Mucosa of descending colon (tissue), 3 donors: Measurements from ENCODE around the gene SCO2. TPM values are rescaled to one million over a fixed set of nuclear protein-coding genes. Genes with fewer than 3 reads are reported as not detected.
A peak's percentile ranks its signal among the peaks of the same experiment; 100 is the strongest.

Source experiments
- ATAC-seq: fragments of 200-7000 bp; cut with Tn5 transposase; one replicate; pipeline ENCODE4 v1.9.1; 2020; ENCODE audit warnings: mild to moderate bottlenecking, moderate library complexity
- DNase-seq, 3 donors: peaks; one replicate each; pipeline ENCODE4 v3.0.0-alpha.2; 2020
- H3K36me3 ChIP-seq: fragments of 200-600 bp; one replicate; pipeline ENCODE4 v1.8.0; 2021; ENCODE audit warnings: low read depth, mild to moderate bottlenecking
- H3K4me1 ChIP-seq: fragments of 200-600 bp; one replicate; pipeline ENCODE4 v1.8.0; 2021; ENCODE audit warnings: low read depth, mild to moderate bottlenecking
- H3K4me3 ChIP-seq: fragments of 200-600 bp; one replicate; pipeline ENCODE4 v1.8.0; 2021; ENCODE audit warnings: mild to moderate bottlenecking
- H3K9me3 ChIP-seq: fragments of 200-600 bp; one replicate; pipeline ENCODE4 v1.8.0; 2021; ENCODE audit warnings: mild to moderate bottlenecking
- intact Hi-C, 2 donors: fragments of 100-400 bp; cut with DNase I in 1 of 2; cut with micrococcal nuclease in 1 of 2; formaldehyde crosslinking; loops; one replicate each; pipeline versions ENCODE4 v1.11.0 to v1.11.1; 2022; cut with DNase I, micrococcal nuclease
- total RNA-seq, 3 donors: library from RNA; stranded (reverse); fragmentation: NEBNext Ultra II Directional in 2 of 3; extraction: Animal tissue kit (Norgen Biotek cat#: 25700) in 2 of 3; gene quantifications; one replicate each; pipeline versions ENCODE4 v1.2.1 to v1.2.4, GENCODE V29; 2021 to 2023
- TF ChIP-seq, protein P1 (sequence below): fragments of 200-600 bp; IDR thresholded peaks from one replicate; pipeline ENCODE4 v1.8.0; 2022; ENCODE audit warnings: antibody characterized with exemption, mild to moderate bottlenecking
- donor health status: DM: no; HTN: no; CAD: no; lungs with moderate emphysema.
- donor health status: DM: no; HTN: no; CAD: no.
- donor health status: DM: no; HTN: yes; CAD: no.

Gene SCO2
- total RNA-seq, 3 donors from 2014 or later = 5.4 to 14.6 TPM; not detected in 1

GRCh38 chr22:50571264-50572175 lies 46.1 kb upstream of the SCO2 start:
- intact Hi-C loops = no loop called here
- peak; percentile 12 for ATAC-seq
- no peaks in the 10 kb centered on the region for H3K36me3 ChIP-seq
- no peaks in the 10 kb centered on the region for H3K9me3 ChIP-seq
- peaks cover 13% of the 10 kb centered on the region for H3K4me1 ChIP-seq
- DNase-seq = no peak
- TF ChIP-seq, protein P1, sequence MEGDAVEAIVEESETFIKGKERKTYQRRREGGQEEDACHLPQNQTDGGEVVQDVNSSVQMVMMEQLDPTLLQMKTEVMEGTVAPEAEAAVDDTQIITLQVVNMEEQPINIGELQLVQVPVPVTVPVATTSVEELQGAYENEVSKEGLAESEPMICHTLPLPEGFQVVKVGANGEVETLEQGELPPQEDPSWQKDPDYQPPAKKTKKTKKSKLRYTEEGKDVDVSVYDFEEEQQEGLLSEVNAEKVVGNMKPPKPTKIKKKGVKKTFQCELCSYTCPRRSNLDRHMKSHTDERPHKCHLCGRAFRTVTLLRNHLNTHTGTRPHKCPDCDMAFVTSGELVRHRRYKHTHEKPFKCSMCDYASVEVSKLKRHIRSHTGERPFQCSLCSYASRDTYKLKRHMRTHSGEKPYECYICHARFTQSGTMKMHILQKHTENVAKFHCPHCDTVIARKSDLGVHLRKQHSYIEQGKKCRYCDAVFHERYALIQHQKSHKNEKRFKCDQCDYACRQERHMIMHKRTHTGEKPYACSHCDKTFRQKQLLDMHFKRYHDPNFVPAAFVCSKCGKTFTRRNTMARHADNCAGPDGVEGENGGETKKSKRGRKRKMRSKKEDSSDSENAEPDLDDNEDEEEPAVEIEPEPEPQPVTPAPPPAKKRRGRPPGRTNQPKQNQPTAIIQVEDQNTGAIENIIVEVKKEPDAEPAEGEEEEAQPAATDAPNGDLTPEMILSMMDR = no peak
- no peak overlapping the region for H3K4me3 ChIP-seq

- Histone ChIP-seq H3K4me3 (no peak overlapping the region), H3K4me1 (peaks cover 13% of the 10 kb centered on the region), H3K9me3 (no peaks in the 10 kb centered on the region), H3K36me3 (no peaks in the 10 kb centered on the region)
- ATAC-seq = no peak
- intact Hi-C loops = no loop called here
- no peak for DNase-seq
- TF ChIP-seq, protein P1 = no peak
These were observed 45.5 kb upstream of the SCO2 start for GRCh38 chr22:50570861-50571260.

- intact Hi-C loops = no loop called here
- H3K36me3 ChIP-seq = no peaks in the 10 kb centered on the region
- DNase-seq = no peak
- TF ChIP-seq, protein P1 = no peak
- no peaks in the 10 kb centered on the region for H3K9me3 ChIP-seq
- peaks cover 13% of the 10 kb centered on the region for H3K4me1 ChIP-seq
- no peak overlapping the region for H3K4me3 ChIP-seq
- no peak for ATAC-seq
These were observed 44.6 kb upstream of the SCO2 start for GRCh38 chr22:50569896-50570535.

DNA sequence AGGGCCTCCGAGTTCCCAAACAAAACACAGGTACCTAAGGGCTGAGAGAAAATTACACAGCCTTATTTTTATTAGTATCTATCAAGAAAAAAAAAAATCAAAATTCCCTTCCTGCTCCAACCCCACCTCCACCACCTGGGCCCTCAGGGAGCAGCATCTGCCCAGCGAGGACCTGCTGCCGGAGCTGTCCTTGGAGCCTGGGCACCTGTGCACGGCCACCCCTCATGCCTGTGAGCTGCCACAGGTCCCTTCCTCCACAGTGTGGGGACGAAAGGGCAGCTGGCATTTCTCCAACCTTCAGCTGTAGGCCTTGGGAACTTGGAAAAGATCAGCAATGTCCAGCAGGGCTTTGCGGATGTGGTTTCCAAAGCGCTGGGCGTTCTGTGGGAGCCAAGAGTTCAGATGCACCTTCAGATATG lies 43.7 kb upstream of the SCO2 start:
- ATAC-seq = peak; percentile 41
- TF ChIP-seq, protein P1 = no peak
- Histone ChIP-seq H3K4me1 (peaks cover 20% of the 10 kb centered on the region), H3K9me3 (no peaks in the 10 kb centered on the region), H3K36me3 (no peaks in the 10 kb centered on the region), H3K4me3 (no peak overlapping the region)
- peak in 2 of 3 donors; percentile 64 to 66 for DNase-seq
- intact Hi-C loops = no loop called here

DNA sequence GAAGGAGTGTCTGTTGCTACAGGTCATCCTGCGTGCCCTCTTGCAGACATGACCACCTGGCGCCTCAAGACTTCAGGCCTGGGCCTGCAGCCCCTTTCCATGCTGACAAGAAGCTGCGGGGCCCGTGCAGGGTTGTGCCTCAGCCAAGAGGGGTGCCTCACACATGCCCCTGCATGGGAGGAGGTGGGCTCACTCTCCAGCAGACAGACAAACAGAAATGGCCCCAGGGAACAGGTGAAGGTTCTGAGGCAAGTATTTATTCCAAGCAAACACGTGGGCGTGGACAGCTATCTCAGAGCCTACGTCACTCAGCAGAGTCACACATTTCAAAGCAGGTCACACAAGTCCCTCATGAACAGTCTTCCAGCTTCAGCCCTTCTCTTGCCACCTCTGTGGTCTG lies 43.2 kb upstream of the SCO2 start:
- intact Hi-C loops = no loop called here
- DNase-seq = peak in 1 of 3 donors; percentile 69
- no peak overlapping the region for H3K4me3 ChIP-seq
- H3K36me3 ChIP-seq = no peaks in the 10 kb centered on the region
- H3K4me1 ChIP-seq = peaks cover 20% of the 10 kb centered on the region
- TF ChIP-seq, protein P1 = no peak
- peak; percentile 61 for ATAC-seq
- no peaks in the 10 kb centered on the region for H3K9me3 ChIP-seq
